8988T (cell line): Measurements from ENCODE around the gene RPAP2.
"Not testable (repeated sequence)": the region's sequence is repeated elsewhere in the genome, so short reads cannot be mapped to it uniquely, and the experiment has no call there.

ENCODE experiments used
- DNase-seq: peaks from one replicate; pipeline ENCODE4 v3.0.0; 2011

The RPAP2 gene

GRCh38 chr1:92377991-92378390 lies 79.1 kb downstream of the RPAP2 start:
- DNase-seq: not testable (repeated sequence)

- no peak for DNase-seq
These were observed 82.0 kb downstream of the RPAP2 start for GRCh38 chr1:92380867-92381266.

GRCh38 chr1:92393966-92394365 lies 95.1 kb downstream of the RPAP2 start:
- not testable (repeated sequence) for DNase-seq

DNA sequence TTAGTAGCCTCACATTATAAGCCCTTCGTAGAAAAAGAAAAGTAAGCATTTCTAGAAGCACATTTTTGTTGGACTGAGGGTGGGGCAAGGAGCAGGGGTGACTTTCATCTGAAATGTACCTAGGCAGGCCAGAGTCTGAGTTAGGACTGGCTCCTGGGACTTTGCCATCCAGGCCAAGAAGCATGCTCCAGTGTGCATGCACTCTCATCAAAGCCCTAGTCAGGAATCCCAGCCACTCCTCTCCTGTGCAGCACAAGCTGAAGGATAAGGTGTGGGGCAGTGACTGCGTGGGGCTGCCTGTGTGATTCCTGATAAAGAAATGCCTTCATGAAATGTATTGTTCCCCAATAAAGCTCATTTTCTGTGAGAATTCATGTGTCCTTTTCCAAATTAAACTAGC lies 99.7 kb downstream of the RPAP2 start:
- DNase-seq: no peak

GRCh38 chr1:92399076-92399475 lies 100.2 kb downstream of the RPAP2 start:
- no peak for DNase-seq

DNA sequence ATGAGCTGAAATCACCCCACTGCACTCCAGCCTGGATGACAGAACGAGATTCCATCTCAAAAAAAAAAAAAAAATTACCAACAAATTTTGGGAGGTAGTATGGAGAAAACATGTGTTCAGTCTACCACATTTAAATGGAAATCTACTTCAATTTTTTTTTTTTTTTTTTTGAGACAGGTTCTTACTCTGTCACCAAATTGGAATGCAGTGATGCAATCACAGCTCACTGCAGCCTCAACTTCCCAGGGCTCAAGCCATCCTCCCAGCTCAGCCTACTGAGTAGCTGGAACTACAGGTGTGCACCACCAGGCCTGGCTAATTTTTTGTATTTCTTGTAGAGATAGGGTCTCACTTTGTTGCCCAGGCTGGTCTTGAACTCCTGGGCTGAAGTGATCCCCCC lies 105.8 kb downstream of the RPAP2 start:
- no peak for DNase-seq

GRCh38 chr1:92408825-92409224 lies 110.0 kb downstream of the RPAP2 start:
- no peak for DNase-seq

DNA sequence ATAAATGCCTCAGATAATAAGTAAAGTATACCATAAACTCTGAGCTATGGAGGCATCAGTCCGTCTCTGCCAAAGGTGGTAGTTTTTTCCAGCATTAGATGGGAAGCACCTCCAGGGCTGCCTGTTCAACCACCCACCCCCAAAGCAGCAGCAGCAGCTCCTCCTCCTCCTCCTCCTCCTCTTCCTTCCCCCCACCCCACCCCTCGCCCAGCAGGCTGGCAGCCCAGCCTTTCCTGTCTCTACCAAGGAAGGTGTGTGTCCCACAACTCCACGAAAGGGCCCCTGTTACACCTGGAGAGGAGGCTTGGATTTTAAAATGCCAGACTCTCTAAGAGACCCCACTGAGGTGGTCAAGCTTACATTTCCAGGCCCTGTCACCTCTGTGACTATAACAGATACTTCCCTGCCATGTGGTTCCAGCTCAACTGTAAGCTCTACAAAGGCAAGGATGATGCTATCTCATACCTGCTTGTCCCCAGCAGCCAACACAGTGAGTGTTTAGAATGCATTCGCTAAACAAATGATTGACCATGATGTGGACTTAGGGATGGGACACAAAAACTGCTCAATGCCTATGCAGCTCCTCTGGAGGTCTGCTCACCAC lies 111.2 kb downstream of the RPAP2 start:
- DNase-seq: no peak

DNA sequence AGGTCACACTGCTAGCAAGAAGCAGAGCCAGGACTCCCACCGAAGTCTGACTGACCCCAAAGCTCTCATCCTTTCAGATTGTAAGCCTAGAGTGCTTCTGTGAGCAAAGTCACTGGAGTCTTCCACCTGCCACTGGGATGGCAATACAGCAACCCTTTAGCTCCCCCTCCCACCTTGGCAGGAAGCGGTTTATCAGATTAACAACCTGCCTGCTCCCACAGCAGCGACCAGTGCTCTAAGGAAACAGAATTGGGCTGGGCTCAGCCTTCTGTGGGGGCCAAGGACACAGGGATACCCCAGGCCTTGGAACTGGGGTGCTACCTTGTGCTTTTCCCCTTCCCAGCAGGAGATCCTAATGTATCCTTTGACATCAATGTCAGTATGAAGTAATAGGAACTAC lies 111.8 kb downstream of the RPAP2 start:
- DNase-seq: no peak

- no peak for DNase-seq
These were observed 112.7 kb downstream of the RPAP2 start for GRCh38 chr1:92411511-92411910.

GRCh38 chr1:92419642-92420041 lies 120.8 kb downstream of the RPAP2 start:
- no peak for DNase-seq

- DNase-seq: no peak
These were observed 125.5 kb downstream of the RPAP2 start for GRCh38 chr1:92424381-92424780.

DNA sequence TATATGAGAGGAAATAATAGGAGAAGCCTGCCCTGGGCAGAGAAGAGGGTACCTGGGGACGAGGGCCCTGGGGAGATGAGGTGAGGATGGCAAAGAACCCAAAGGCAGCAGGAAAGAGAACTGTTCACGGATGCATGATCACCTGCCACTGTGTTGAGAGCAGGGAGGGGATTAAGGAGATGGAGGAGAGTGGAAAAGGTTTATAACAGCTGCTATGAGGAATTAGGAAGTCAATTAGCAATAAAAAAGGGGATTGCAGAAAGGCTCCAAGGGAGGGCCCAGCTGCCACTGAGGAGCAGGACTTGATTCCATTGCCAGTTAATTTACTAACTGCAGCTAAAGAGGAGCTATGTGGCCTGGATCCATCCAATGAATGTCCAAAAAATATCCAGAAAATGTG lies 126.8 kb downstream of the RPAP2 start:
- no peak for DNase-seq

DNA sequence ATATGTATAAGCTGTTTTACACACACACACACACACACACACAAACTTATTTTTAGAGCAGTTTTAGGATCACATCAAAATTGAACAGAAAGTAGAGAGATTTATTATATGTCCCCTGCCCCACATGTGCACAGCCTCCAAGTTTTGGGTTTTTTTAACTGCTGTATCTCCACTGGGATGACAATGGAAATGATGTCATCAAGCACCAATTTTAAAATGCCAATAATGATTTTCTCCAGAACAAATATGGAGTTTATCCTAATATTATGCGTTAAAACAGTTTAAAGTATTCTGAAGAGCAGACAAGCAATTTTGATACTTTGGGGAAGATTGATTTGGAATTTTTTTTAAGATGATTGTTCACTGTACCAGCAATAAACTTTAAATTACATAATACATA lies 131.2 kb downstream of the RPAP2 start:
- DNase-seq: no peak

DNA sequence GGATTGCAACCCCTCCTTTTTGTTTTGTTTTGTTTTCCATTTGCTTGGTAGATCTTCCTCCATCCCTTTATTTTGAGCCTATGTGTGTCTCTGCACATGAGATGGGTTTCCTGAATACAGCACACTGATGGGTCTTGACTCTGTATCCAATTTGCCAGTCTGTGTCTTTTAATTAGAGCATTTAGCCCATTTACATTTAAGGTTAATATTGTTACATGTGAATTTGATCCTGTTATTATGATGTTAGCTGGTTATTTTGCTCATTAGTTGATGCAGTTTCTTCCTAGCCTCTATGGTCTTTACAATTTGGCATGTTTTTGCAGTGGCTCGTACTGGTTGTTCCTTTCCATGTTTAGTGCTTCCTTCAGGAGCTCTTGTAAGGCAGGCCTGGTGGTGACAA lies 135.7 kb downstream of the RPAP2 start:
- not testable (repeated sequence) for DNase-seq

DNA sequence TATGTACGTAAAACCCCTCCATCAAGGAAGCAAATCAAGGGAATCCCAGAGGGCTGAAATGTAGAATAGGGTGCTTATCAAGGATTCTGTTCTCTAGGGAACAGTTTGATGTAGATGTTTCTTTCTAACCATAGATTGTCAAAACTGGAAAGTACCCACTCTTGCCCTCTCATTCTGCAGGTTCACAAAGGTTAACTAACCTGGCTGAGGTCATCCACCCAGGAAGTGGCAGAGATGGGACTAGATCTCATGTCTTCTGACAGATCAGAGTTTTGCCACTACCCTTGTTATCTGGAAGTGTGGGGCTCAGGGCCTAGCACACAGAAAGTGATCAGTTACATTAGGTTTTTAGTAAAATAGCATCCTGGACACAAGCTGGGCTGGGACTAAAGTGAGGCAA lies 140.4 kb downstream of the RPAP2 start:
- DNase-seq: no peak

GRCh38 chr1:92441316-92441696 lies 142.4 kb downstream of the RPAP2 start:
- no peak for DNase-seq

DNA sequence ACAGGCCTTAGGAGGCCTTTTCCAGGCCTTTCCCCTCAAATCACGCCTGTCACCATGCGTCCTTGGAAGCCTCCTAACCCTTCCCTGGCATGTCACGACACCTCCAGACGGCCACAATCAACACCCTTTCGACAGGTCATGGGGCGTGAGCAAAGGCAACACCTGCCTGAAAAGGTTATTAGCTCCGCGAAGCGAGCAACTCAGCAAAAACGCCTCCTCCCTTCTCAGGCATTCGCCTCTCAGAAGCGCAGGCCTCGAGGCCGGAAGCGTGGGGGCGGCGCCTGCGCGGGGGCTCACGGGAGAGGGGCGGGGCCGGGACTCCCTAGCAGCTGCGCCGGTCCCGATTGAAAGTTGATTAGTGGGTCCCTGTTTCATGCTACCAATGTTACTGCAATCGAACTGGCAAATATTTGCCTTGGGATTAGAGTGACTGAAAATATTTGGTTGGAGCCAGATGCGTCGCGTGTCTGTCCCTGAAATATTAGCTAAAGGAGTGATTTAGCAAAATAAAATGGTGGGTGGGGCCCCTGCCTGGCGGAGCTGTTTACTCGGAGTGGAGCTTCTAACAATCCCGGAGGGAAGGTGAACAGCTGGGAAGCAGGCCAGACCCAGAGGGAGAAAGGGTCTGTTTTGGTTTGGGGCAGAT lies 143.0 kb downstream of the RPAP2 start:
- no peak for DNase-seq

- DNase-seq: no peak
These were observed 143.5 kb downstream of the RPAP2 start for GRCh38 chr1:92442351-92442750.

DNA sequence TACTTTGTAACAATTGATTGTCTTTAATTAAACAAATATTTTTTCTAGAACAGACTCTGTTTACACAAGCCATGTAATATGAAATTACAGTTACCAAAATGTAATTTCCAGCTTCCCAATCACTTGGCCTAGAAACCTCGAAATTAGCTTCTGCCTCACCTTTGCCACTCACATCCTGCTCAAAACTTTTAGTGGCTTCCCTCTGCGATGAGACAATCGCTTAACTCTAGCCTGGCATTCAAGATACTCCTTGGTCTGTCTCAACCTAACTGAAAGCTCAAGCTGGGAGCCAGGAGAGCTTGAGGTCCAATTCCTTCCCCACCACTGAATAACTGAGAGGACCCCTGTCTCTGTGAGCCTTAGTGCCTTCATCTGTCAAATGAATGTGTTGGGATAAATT lies 145.0 kb downstream of the RPAP2 start:
- no peak for DNase-seq

- DNase-seq: no peak
These were observed 145.5 kb downstream of the RPAP2 start for GRCh38 chr1:92444351-92444750.

- DNase-seq: no peak
These were observed 147.0 kb downstream of the RPAP2 start for GRCh38 chr1:92445865-92446264.

- no peak for DNase-seq
These were observed 147.7 kb downstream of the RPAP2 start for GRCh38 chr1:92446546-92446945.

DNA sequence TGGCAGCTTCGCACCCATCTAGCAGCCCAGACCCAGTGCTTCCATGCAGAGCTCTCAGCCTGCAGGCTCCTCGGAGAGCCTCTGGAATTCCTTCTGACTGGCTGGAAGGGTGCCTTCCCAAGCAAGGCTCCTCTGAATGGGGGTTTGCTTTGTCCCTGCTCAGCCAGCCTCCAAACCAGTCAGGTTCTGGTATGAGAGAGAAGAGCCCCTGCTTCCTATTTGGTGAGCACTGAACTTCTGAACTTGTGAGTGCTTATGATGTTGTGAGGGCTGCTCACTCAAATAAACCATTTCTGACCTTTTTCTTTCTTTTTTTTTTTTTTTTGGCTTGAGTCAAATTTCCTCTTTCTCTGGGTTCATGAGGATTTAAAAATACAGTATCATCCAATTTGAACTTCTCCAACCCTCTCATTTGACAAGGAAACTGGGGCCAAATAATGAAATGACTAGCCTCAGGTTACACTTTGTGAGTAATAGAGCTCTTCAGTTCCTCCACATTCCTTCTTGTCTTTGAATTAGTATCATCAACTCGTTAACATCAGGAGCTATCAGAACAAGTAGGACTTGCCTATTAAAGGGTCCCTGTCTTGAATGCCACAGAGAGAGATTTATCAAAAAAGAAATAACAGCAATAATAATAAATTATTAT lies 148.3 kb downstream of the RPAP2 start:
- no peak for DNase-seq

- no peak for DNase-seq
These were observed 149.1 kb downstream of the RPAP2 start for GRCh38 chr1:92447976-92448375.
